GM18508 (cell line): Measurements from ENCODE around the gene TCN2.

Experiments
- ATAC-seq: cut with Tn5 transposase; IDR thresholded peaks from one replicate; pipeline ENCODE4 v1.9.1; 2021; ENCODE audit warnings: moderate number of reproducible peaks; ENCODE audit not compliant: insufficient read depth, unreplicated experiment

Gene TCN2

DNA sequence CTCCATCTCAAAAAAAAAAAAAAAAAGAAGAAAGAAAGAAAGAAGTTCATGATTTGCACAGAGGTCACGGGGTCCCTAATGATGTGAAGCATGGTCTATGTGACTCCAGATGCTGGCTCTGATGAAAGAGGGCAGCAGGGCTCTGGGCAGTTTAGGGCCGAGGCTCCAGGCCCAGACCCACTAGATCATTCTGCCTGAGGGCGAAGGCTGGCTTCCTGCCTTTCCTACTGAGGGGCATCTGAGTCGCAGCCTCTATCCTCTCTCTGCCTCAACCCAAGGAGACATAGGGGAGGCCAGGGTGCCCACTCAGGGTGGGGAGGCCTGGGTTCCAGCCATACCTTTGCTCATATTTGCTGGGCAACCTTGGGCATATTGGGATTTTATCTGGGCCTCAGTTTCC is 33.4 kb downstream of the TCN2 start:
- no peak for ATAC-seq

DNA sequence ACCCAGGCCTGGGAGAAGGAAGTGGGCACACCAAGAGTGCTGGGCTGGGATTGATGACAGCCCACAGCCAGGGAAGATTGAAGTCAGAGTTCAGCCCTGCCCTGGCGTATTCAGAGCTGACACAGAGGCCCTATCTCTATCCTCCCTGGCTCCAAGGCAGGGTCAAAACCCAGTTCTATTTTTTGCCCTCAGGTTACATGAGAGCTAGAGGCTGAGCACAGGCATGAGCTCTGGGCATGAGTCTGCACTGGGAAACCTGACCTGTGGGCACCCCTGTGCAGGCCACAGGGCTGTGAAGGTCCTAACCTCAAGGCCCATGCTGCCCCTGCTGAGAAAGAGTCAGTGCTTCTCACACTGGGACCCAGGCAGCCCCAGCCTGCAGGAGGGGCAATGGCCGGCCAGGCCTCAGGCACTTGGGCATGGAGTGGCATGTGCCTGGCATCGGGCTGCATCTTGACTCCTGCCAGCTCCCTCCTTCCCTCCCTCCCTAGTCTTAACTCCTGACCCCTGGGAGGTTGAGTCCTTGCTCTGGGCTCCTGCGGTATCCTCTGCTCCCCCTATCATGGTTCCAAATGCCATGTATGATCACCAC is 34.0 kb downstream of the TCN2 start:
- no peak for ATAC-seq

DNA sequence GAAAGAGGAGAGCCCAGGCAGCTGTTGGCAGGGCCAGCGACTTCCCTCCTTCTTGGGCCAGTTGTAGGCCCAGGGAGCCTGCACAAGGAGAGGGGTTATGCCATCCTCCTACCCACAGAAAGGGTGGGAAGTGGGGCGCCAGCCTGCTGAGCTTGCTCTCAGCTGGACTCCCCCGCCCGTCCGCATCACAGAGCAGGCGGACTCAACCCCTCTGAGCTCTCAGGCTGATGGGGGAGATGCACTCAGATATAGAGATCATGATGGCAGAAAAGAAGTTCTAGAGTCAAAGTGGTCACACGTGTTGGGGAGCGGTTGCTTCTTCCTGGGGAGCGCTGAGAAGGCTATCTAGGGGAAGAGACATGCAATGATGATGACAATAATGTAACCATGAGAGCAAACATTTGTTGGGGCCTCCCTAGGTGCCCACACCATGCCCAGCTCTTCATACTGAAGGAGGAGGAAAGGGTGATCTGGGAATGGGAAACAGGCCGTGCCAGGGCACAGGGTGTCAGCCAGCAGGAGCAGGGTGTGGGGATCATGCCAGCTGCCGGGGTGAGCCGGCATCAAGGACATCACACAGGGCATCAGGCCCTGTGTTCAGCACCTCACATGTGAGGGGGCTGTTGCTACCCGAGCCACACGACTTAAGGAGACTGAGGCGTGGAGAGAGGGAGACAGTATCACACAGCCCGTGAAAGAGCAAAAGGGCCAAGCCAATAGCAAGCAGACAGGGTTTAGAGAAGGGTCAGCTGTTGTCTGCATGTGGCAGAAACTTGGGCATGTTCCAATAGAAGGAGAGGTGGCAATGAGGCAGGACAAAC is 36.3 kb downstream of the TCN2 start:
- ATAC-seq, result no peak

DNA sequence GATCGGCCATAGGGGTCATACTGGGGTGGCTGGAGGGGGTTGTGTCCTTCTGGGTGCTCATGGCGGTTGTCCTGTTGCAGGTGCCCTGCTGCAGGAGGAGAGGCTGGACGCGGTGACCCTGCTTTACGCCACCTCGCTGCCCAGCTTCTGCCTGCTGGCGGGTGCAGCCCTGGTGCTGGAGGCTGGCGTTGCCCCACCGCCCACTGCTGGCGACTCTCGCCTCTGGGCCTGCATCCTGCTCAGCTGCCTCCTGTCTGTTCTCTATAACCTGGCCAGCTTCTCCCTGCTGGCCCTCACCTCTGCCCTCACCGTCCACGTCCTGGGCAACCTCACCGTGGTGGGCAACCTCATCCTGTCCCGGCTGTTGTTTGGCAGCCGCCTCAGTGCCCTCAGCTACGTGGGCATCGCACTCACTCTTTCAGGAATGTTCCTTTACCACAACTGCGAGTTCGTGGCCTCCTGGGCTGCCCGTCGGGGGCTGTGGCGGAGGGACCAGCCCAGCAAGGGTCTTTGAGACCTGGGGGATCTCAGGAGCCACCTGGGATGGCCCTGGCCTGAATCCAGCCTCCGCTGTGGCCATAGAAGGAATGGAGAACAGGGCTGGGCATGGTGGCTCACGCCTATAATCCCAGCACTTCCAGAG is 39.7 kb downstream of the TCN2 start:
- ATAC-seq, result no peak

DNA sequence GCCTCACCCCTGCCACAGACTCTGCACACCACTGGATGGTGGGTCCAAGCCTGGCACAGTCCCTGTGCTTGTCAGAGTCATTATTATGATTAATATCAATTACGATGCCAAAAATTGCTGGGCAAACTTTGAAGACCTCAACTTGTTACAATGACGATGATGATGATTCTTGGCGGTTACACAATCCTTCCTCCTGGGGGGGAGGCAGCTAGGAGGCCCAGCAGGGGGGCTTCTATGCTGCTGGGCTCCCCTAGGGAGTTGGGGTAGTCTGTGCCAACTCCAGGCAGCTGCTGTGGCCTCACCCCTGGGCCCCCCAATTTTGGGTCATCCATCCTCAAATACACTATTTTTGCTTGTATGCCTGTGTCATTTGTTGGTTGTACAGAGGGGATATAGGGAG is 40.6 kb downstream of the TCN2 start:
- no peak for ATAC-seq

DNA sequence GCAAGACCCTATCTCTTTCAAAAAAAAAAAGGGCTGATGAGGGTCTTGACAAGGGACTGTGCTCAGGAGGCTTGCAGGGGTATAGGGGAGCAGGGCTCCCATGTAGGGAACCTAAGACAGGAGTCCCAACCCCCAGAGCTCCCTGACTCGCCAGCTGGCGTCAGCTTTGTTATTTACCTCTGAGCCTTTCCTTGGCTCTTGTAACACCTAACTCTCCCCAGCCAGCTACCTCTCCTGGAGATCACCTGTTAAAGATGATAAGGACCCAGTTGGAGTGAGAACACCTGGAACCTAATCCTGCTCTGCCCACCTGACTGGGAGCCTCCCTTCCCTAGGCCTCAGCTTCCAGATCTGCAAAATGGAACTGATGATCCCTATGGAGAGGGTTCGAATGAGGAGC is 41.9 kb downstream of the TCN2 start:
- ATAC-seq, result no peak

DNA sequence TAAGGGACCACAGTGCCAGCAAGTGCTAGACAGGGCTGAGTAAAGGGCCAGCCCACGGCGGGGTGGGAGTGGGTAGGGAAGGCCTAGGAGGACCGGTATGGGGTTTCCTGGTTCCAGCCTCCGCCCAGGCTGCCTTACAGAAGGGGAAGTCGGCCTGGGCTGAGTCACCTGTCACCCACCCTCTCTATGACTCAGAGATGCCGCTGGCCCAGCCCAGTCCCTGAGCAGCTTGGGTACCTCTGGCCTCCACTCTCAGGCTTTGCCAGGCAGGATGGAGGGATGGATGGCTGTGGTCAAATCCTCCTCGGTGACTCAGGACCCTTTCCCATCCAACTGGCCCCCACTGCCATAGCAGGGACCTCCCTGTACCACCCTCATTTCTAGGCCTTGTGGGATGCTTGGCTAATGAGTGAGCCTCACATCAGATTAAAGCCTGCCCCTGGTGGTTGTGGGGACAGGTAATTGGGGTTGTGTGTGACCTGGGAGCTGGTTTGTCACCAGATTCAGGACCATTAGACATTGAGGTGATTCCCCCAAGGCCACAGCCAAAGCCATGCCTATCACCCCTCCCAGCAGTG is 42.5 kb downstream of the TCN2 start:
- no peak for ATAC-seq

DNA sequence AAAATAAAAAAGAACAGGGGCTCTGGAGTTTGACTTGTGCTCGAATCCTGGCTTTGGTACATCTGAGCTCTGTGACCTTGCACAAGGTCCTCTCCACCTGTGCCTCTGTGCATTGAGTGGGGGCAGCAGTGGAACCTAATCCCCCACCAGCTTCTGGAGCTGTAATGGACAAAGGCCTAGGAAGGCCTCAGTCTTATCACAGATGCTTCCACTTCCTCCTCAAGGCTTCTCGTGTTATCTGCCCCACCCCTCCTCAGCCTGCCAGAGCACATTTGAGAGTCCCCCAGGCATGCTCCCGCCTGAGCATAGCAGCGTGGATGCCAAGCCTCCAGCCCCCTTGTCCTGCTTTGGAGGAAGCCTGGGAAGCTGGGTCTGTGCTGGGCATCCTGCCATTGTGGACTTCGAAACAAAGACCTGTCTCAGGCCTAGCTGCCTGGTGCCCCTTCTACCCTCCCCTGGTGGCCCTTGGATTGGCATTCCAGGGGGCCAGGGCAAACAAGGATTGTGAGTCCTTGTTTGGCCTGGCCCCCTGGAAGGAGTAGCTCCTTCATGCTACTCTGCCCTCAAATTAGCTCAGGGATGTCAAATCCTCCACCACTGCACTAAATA is 43.6 kb downstream of the TCN2 start:
- ATAC-seq, result no peak

DNA sequence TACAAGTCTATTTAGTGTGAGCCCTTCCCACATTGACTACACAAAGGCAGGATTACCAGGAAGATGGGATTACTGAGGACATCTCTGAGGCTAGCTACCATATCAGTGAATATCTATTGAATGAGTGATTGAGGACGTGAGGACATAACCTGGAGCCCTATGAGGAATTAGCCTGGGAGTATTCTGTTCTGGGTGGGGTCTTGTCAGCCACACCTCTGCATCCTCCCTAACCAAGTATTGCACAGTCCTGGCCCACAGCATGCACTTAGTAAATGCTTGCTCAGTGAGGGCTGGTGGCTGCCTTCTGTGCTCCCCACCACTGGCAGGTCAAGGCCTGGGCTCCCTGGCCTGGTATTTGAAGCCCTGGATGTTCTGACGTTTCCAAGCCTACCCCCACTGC is 45.9 kb downstream of the TCN2 start:
- ATAC-seq, result no peak

DNA sequence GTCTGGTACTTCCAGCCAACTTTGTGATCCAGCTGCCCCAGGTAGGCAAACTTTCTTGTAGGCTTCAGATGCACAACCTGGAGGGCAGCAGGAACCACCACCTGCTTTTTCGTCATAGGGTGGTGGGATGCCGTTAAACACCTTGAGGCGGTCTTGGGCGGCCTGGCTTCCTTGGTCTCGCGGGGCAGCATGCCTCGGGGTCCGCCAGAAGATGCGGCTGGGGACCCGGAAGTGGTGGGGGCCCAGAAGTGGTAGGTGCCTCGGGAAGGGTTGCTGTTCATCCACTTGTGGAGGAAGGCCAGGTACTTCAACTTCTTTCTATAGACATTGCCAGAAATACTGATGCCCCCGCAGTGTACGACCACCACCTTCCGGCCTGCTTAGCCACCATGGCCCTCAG is 47.4 kb downstream of the TCN2 start:
- no peak for ATAC-seq

DNA sequence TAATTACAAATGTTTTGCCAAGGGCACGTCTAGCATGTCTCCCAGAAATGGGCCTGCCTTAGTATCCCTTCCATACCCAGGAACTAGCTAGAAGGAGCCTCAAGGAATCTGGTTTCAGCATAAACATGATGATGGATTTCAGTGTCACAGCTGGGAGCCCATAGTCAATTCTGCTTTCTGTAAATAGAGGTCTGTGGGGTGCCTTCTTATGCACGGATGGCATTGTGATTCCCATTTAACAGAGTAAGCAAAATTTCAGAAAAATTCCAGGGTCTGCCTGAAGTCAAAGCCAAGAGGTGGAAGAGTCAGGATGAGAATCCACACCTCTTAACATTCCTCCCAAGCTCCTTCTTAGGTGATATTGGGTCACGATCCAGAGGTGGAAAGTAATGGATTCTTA is 48.6 kb downstream of the TCN2 start:
- ATAC-seq, result no peak

DNA sequence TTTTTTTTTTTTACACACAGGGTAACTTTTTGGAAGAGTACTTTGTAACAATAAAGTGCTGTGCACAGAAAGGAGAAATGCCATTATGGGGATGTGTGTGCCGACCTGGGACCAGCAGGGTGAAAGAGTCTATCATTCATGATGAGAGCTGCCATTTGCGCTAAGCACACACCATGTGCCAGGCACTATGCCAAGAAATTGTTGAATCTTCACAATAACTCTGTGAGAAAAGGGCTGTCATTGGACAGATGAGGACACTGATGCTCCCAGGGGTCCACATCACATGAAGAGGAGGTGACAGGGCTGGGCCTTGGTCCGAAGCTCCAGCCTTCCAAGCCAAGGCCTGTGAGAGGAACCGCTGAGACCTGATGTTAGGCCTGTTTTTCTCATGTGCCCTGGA is 55.1 kb downstream of the TCN2 start:
- no peak for ATAC-seq

DNA sequence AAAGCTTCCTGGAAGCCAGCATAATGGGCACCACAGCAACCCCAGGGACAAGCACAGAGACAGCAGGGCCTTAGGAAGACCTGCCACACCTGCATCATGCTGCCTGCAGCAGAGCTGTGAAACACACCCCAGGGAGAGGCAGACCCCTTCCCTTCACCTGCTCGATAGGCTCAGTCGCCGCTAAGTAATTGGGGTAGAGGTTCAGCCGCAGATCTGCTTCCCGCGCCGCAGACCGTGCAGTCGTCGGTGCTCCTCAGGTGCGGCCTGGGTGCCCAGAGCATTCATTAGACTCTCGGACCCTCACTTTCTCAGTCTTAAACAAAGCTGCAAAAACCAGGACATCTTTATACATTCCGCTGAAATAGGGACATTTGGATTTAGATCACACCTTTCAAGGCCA is 57.8 kb downstream of the TCN2 start:
- no peak for ATAC-seq

DNA sequence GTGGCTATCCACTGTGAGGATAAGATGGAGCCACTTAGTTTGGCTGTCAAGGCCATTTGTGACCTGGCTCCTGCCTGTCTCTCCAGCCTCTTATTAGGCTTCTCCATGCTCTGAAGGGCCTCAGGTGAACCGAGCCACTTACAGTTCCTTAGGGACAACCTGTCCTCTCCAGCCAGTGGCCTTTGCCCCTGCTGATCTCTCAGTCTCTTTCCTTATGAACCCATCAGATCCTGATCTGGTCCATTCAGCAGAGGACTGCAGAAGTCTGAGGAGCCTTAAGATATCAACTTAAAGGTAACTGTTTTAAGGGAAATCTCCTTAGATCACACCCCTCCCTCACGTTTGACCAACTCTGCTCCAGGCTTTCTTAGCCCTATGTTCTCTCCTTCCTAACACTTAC is 58.3 kb downstream of the TCN2 start:
- no peak for ATAC-seq

DNA sequence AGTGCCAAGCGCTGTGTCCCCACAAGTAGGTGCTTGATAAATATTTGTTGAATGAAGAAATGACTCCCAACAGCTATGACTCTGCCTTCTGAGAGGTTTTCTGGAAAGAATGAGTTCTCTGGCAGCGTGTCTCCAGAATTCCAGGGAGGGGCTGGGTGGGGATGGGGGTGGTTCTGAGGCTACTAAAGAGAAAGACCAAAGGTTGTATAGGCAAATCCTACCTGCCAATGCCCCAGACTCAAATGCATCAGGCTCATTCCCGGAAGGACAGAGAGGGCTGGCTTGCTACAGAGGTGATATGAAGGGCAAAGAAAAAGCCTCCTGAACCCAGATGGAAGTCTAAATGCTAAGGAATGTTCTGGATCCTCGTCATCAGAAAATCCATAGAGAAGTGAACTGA is 58.8 kb downstream of the TCN2 start:
- no peak for ATAC-seq

DNA sequence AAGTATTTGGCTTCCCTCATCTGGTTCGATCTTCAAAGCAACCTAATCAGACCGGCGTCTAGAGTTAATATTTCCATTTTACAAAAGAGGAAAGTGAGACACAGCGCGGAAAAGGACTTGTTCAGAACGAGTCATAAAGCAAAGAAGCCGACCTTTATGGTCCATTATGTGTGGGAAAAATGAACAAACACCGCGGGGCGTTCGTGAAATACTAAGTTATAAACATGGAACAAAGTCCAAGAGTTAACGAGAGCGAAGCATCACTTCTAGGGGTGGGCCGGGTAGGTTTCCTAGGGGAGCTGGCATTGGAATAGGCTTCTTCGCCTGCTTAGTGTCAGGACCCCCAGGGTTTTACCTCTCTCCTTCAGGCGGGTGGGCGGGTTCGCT is 60.1 kb downstream of the TCN2 start:
- no peak for ATAC-seq

DNA sequence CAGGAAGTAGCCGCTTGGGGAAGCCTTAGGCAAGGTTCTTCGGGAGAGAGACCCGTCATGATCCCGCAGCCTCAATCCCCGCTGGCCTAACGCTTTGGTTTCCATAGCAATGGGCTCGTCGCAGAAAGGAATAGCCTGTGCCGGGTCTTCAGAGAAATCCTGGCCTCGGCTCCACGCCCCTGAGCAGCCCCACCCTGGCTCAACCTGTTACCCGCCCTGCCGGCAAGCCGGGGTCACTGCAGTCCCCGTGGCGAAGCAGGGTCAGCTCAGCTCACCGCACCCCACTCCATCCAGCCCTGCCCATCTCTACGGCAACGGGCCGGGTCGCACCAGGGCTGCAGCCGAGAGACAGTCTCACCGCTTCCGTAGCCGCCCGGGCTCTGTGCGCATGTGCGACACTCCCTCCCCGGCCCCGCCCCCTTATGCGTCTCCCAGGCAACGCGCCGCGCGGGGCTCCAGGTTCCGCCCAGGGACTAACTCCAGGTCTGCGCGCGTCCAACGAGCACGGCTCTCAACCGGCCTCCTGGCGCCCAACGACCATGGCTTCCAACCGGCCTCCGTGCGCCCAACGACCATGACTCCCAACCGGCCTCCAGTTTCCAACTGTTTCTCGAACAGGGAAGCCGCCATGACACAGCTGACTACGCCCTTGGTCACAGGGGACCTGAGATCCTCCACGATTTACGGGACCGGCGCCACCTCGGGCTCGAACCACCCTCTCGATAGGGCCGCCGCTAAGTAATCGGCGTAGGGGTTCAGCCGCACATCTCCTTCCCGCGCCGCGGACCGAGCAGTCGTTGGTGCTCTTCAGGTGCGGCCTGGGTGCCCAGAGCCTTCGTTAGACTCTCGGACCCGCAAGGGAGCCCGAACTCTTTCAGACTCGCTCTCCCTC is 60.8 kb downstream of the TCN2 start, which contains the start of gene DUSP18:
DUSP18 (minus strand) TSS at position 382 of the 892 bp plus-strand sequence. CDS start 3,872 bp downstream, outside the sequence.
- peak; percentile 52 for ATAC-seq

DNA sequence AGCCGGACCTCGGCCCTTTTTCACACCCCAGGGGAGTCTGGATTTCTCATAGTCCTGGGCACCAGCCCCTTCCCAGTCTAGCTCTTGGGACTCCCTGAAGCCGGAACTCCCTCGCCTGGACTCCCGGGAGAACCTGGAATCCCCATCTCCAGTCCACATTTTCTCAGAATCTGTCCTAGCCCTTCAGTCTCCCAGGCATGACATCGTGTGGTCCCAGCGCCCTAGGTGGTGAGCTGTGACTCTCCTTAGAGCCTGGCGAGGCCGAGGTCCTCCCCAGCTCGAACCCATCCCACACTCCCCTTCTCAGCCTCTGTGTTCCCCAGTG is 61.4 kb downstream of the TCN2 start:
- ATAC-seq, result no peak

DNA sequence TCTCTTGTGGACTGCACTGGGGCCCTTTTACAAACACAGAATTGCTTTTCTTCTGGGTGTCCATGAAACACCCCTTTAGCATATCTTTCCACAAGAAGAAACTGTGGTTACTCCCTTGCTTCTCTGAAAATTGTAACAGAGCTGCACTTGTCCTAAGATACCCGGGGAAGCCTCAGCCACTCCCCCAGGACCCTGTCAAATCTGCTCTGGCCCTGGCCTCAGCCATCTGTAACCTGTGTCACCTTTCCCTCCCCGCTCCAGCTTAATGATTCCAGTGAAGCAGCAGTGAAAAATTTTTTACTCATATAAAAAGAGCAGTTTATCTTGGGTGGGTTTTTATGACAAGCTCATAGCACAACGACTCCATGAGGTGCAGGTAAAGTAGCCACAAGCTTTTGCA is 64.1 kb downstream of the TCN2 start:
- ATAC-seq, result no peak

DNA sequence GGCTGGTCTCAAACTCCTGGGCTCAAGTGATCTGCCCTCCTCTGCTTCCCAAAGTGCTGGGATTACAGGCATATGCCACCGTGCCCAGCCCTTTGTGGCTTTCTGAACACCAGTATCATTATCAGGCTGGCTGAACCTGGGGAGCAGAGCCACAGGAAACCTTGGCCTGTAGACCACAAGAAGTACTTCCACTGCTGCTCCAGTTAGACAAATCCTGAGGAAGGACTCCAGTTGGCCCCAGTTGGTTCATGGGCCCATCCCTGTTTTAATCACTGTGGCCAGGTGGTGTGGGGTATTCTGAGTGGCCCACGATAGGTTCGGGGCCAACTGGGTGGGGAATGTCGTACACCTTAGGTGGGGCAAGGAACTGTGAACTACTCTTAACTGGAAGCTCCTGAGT is 66.2 kb downstream of the TCN2 start:
- ATAC-seq, result no peak
